Stimulated activated CD8-positive, alpha-beta memory T cell treated with anti-CD3 and anti-CD28 coated beads, Interleukin-4, amount 100 ng/mL, for 48 hours (primary cell): ENCODE measurements around the gene DBN1.
A peak's percentile ranks its signal among the peaks of the same experiment; 100 is the strongest.

Experiments
- DNase-seq: peaks from one replicate; pipeline ENCODE4 v3.0.0-alpha.2; 2020

DBN1 gene

GRCh38 chr5:177455661-177456590, 17.5 kb downstream of the DBN1 start:
- peak; percentile 99 for DNase-seq

- DNase-seq = peak; percentile 96
Observed at GRCh38 chr5:177455036-177455660, 18.3 kb downstream of the DBN1 start.

GRCh38 chr5:177454397-177455035, 18.9 kb downstream of the DBN1 start:
- DNase-seq = peak; percentile 99

GRCh38 chr5:177453852-177454396, 19.5 kb downstream of the DBN1 start:
- no peak for DNase-seq

- DNase-seq = no peak
Observed at GRCh38 chr5:177452688-177453638, 20.5 kb downstream of the DBN1 start.

GRCh38 chr5:177450667-177451424, 22.6 kb downstream of the DBN1 start:
- no peak for DNase-seq

- no peak for DNase-seq
Observed at GRCh38 chr5:177449140-177450061, 24.0 kb downstream of the DBN1 start.

GRCh38 chr5:177448244-177448950, 25.0 kb downstream of the DBN1 start:
- no peak for DNase-seq

- no peak for DNase-seq
Observed at GRCh38 chr5:177447611-177448243, 25.7 kb downstream of the DBN1 start.

- DNase-seq = peak; percentile 79
Observed at GRCh38 chr5:177447066-177447610, 26.3 kb downstream of the DBN1 start.

- DNase-seq = peak; percentile 81
Observed at GRCh38 chr5:177446200-177447065, 27.0 kb downstream of the DBN1 start, which contains the start of gene PRR7. Gene PRR7, plus strand, starts transcription at chr5:177446814. Its CDS starts 8,254 bp downstream, at chr5:177455068.

GRCh38 chr5:177445917-177446199, 27.6 kb downstream of the DBN1 start:
- no peak for DNase-seq

- DNase-seq = no peak
Observed at GRCh38 chr5:177445052-177445916, 28.1 kb downstream of the DBN1 start.

- DNase-seq = no peak
Observed at GRCh38 chr5:177444106-177445051, 29.1 kb downstream of the DBN1 start.

GRCh38 chr5:177443144-177443983, 30.1 kb downstream of the DBN1 start:
- DNase-seq = no peak
